KG1 (cell line): Measurements from ENCODE around the gene RASAL3.
A peak's percentile ranks its signal among the peaks of the same experiment; 100 is the strongest.

Source experiments
- DNase-seq: peaks from one replicate; lab custom pipeline; 2025; lab: John Stamatoyannopoulos, UW

Gene RASAL3

GRCh38 chr19:15436012-15436825 lies 28.1 kb downstream of the RASAL3 start:
- DNase-seq = no peak

- DNase-seq = no peak
Measured at GRCh38 chr19:15433519-15434069, 30.8 kb downstream of the RASAL3 start.

- peak; percentile 73 for DNase-seq
Measured at GRCh38 chr19:15432629-15433518, 31.5 kb downstream of the RASAL3 start.

GRCh38 chr19:15432018-15432494 lies 32.3 kb downstream of the RASAL3 start:
- no peak for DNase-seq

GRCh38 chr19:15431396-15432017 lies 32.8 kb downstream of the RASAL3 start:
- DNase-seq = no peak

DNA sequence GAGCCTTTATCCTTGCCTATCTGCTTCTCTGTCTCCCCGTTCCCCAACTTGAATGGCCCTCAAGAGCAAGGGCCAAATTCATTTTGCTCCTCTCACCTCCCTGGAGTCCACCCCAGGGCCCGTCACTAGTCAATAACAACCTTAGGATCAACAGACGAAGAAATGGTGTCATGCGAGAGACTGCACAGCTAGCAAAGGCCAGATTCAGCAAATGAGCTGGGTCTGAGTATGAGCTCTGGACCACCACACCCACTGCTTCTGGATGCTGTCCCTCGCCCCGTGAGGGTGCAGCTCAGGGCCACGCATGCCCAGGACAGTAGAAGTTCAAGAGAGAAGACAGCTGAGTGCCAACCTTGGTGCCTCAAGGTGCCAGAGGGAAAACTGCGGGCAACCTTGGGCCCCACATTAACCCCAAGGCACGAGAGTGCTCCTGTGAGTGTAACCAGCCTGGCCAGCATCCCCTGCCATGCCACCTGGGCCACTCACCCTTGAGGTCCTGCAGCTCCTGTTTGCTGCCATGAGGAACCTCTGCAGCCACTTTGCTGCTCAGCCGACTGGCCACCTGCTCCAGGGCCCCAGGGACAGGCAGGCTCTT lies 33.7 kb downstream of the RASAL3 start:
- DNase-seq = no peak

- no peak for DNase-seq
Measured at GRCh38 chr19:15429825-15430467, 34.4 kb downstream of the RASAL3 start.

- DNase-seq = no peak
Measured at GRCh38 chr19:15428956-15429824, 35.2 kb downstream of the RASAL3 start.

GRCh38 chr19:15427991-15428471 lies 36.3 kb downstream of the RASAL3 start:
- no peak for DNase-seq

- no peak for DNase-seq
Measured at GRCh38 chr19:15427350-15427700, 37.0 kb downstream of the RASAL3 start.

DNA sequence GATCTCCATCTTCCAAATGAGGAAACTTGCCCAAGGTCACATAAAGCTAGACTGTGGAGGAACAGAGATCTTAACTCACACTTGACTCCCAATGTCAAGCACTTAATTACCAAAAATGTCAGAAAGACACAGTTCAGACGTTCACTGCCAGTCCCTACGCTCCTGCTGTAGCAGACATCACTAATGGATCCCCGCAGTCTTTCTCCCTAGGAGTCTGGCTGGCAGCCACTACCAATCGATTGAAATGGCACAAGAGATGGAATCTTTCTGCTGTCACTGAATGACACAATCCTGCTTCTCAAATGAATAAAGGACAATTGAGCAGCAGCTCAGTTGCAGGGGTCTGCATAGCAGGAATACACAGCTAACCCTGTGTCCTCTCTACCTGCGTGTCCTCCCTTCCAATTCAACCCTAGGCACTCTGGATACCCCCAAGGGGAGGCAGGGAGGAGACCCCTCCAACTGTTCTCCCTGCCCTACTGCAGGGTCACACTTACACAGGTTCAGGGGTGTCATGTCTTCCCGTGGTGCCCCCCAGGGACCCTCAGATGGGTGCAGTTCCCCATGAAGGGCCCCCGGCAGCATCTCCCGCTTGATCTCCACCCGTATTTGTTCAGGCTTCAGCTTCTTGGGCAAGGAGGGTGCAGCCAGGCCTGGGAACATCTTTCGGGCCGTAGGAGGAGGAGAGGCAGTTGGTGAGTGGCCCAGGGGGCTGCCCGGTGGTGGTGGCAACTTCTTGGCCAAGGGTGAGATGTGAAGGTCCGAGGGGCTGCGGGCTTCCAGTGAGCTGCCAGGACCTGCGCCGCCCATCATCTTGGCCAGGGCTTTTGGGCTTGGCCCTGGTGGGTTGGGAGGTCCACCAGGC lies 37.6 kb downstream of the RASAL3 start:
- DNase-seq = no peak

GRCh38 chr19:15425321-15425950 lies 38.9 kb downstream of the RASAL3 start:
- DNase-seq = no peak

GRCh38 chr19:15424692-15425272 lies 39.6 kb downstream of the RASAL3 start:
- DNase-seq = no peak

DNA sequence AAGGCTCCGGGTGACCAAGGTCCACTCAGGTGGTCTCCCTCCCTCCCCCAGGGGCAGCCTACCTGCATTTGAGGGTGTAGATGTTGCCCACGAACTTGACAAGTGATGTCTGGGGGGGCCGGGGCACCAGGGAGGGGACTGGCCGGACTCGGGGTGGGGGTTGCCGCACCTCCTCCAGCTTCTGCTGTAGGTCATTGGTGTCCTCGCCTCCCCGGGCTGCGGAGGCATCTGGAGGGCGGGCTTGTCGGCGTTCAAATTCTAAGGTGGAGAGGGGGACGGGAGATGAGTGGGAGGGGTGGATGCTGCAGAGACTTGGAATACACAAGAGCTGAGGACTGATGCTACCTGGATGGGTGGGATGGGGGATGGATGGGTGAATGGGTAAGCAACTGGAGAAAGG lies 40.2 kb downstream of the RASAL3 start:
- no peak for DNase-seq

DNA sequence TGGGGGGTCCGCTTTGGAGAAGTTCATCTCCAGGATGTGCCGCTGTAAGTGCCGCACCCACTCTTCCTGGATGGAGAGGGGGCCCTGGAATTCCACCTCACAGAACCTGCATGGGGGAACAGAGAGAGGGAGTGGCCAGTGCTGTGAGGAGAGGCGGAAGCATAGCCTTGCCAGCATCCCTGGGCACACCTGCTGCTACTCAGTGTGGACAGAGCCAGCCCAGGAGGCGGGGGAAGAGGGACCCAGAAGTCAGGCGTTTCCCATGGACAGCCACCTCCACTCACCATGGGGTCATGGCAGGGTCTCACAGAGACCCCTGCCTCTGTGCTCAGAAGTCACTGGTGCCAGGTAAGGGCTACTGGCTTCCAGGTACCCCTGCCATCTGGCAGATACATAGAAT lies 41.2 kb downstream of the RASAL3 start:
- no peak for DNase-seq

DNA sequence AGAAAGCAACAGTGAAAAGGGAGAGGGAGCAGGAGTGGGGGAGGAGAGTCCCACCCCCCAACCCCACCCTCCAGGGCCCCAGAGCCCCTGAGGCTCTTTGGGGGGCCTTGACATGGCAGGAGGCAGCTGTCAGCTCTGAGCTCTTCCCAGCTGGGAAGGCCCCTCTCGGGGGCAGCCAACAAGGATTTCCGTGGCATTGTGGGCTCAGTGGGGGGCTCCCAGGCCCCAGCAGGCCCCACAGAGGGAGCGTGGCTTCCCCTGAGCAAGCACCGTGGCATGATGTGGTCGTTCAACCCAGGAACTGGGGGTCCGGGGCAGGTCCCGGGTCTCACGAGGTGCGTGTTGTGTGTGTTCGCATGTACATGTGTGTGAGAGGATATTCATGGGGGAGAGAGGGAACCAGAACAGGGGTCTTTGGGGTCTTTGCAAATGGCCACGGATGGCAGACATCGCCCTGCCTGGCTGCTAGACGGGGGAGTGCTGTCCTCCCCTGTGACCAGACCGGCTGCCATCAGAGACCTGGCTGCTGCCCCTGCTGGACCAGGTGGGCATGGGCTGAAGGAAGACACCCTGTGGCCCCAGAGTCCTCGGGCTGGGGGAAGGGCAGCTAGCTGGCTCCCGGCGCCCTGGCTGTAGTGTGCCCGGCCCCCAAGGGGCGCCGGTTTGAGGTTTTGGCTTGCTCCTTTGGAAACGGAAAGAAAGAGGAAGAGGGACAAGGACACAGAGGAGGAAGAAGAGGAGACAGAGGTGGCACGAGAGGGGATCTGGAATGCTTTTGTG lies 41.9 kb downstream of the RASAL3 start:
- DNase-seq = no peak

GRCh38 chr19:15421721-15422260 lies 42.6 kb downstream of the RASAL3 start:
- DNase-seq = no peak
